DOHH2 (cell line): ENCODE results near the gene GRID1.

Source experiments
- CTCF ChIP-seq: fragments of 200-600 bp; sonication (generic); IDR thresholded peaks from one replicate; pipeline ENCODE4 v1.5.1; 2014; ENCODE audit warnings: antibody characterized with exemption, mild to moderate bottlenecking, low read depth, low read length; ENCODE audit not compliant: poor library complexity, severe bottlenecking
- EZH2phosphoT487 ChIP-seq: fragments of 200-600 bp; sonication (generic); IDR thresholded peaks from 2 replicates; pipeline ENCODE4 v1.6.1; 2017; ENCODE audit warnings: borderline replicate concordance, mild to moderate bottlenecking, antibody characterized with exemption, low read length, moderate library complexity, mixed read lengths

GRCh38 chr10:86409183-86409582, 42.6 kb upstream of the GRID1 start:
- TF ChIP-seq CTCF (no peak), EZH2phosphoT487 (no peak)
